Type B pancreatic cell (in vitro differentiated cells): Measurements from ENCODE around the gene KREMEN2. TPM values are rescaled to one million over a fixed set of nuclear protein-coding genes. Genes with fewer than 3 reads are reported as not detected.
A peak's percentile ranks its signal among the peaks of the same experiment; 100 is the strongest.
"Not testable (repeated sequence)": the region's sequence is repeated elsewhere in the genome, so short reads cannot be mapped to it uniquely, and the experiment has no call there.

Experiments used
- DNase-seq: peaks from one replicate; pipeline ENCODE4 v3.0.0; 2021; ENCODE audit warnings: mixed read lengths; ENCODE audit not compliant: unreplicated experiment; ENCODE audit errors: extremely low spot score
- H3K27ac Mint-ChIP-seq: 2 replicates; pipeline ENCODE4 v1.8.0; 2021; ENCODE audit warnings: mild to moderate bottlenecking, mixed read lengths
- H3K27me3 Mint-ChIP-seq: 2 replicates; pipeline ENCODE4 v1.8.0; 2021; ENCODE audit warnings: mixed read lengths
- H3K36me3 Mint-ChIP-seq: 2 replicates; pipeline ENCODE4 v1.8.0; 2021; ENCODE audit warnings: mixed read lengths
- H3K4me1 Mint-ChIP-seq: one replicate; pipeline ENCODE4 v1.8.0; 2021; ENCODE audit warnings: mixed read lengths; ENCODE audit not compliant: unreplicated experiment
- H3K4me3 Mint-ChIP-seq: 2 replicates; pipeline ENCODE4 v1.8.0; 2021; ENCODE audit warnings: mild to moderate bottlenecking, mixed read lengths
- H3K9me3 Mint-ChIP-seq: 2 replicates; pipeline ENCODE4 v1.8.0; 2021; ENCODE audit warnings: mixed read lengths
- total RNA-seq: library from RNA; stranded (reverse); gene quantifications from 2 replicates; pipeline ENCODE4 v1.2.1, GENCODE V29; 2021; ENCODE audit warnings: low replicate concordance
- TF ChIP-seq, protein P1 (sequence below): fragments of 200-600 bp; sonication (generic); conservative IDR thresholded peaks from 2 replicates; pipeline ENCODE4 v1.5.0; 2021; ENCODE audit warnings: antibody characterized with exemption, mild to moderate bottlenecking

KREMEN2 gene
- total RNA-seq, 1 donor from 2014 or later = 4.5 TPM

GRCh38 chr16:2936436-2937011, 27.6 kb upstream of the KREMEN2 start:
- Mint-ChIP-seq H3K9me3 (no peaks in the 10 kb centered on the region), H3K36me3 (peaks cover 4% of the 10 kb centered on the region), H3K4me1 (peaks cover 3% of the 10 kb centered on the region), H3K27me3 (no peaks in the 10 kb centered on the region), H3K4me3 (no peak overlapping the region), H3K27ac (no peak overlapping the region)
- DNase-seq = no peak
- TF ChIP-seq, protein P1, sequence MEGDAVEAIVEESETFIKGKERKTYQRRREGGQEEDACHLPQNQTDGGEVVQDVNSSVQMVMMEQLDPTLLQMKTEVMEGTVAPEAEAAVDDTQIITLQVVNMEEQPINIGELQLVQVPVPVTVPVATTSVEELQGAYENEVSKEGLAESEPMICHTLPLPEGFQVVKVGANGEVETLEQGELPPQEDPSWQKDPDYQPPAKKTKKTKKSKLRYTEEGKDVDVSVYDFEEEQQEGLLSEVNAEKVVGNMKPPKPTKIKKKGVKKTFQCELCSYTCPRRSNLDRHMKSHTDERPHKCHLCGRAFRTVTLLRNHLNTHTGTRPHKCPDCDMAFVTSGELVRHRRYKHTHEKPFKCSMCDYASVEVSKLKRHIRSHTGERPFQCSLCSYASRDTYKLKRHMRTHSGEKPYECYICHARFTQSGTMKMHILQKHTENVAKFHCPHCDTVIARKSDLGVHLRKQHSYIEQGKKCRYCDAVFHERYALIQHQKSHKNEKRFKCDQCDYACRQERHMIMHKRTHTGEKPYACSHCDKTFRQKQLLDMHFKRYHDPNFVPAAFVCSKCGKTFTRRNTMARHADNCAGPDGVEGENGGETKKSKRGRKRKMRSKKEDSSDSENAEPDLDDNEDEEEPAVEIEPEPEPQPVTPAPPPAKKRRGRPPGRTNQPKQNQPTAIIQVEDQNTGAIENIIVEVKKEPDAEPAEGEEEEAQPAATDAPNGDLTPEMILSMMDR = no peak

GRCh38 chr16:2937170-2937569, 26.9 kb upstream of the KREMEN2 start:
- no peak for DNase-seq
- H3K4me1 Mint-ChIP-seq = peaks cover 3% of the 10 kb centered on the region
- no peaks in the 10 kb centered on the region for H3K9me3 Mint-ChIP-seq
- peaks cover 4% of the 10 kb centered on the region for H3K36me3 Mint-ChIP-seq
- no peak overlapping the region for H3K27ac Mint-ChIP-seq
- H3K4me3 Mint-ChIP-seq = no peak overlapping the region
- TF ChIP-seq, protein P1 = no peak
- H3K27me3 Mint-ChIP-seq = no peaks in the 10 kb centered on the region

DNA sequence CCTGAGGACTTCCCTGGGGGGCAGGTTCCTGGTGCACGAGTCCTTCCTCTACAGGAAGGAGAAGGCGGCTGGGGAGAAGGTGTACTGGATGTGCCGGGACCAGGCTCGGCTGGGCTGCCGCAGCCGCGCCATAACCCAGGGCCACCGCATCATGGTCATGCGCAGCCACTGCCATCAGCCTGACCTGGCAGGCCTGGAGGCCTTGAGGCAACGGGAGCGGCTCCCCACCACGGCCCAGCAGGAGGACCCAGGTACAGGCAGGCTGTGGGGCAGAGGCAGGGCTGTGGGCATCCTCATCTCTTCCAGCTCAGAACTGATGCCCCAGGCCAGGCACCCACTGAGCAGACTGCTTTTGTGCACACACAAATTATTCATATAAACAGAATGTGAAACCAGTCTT, 25.9 kb upstream of the KREMEN2 start:
- no peaks in the 10 kb centered on the region for H3K27me3 Mint-ChIP-seq
- TF ChIP-seq, protein P1 = no peak
- H3K36me3 Mint-ChIP-seq = peaks cover 6% of the 10 kb centered on the region
- H3K27ac Mint-ChIP-seq = no peak overlapping the region
- DNase-seq = no peak
- H3K4me3 Mint-ChIP-seq = no peak overlapping the region
- peaks cover 3% of the 10 kb centered on the region for H3K4me1 Mint-ChIP-seq
- no peaks in the 10 kb centered on the region for H3K9me3 Mint-ChIP-seq

GRCh38 chr16:2939968-2940367, 24.1 kb upstream of the KREMEN2 start:
- H3K4me3 Mint-ChIP-seq = no peak overlapping the region
- H3K36me3 Mint-ChIP-seq = peaks cover 9% of the 10 kb centered on the region
- no peaks in the 10 kb centered on the region for H3K27me3 Mint-ChIP-seq
- H3K9me3 Mint-ChIP-seq = no peaks in the 10 kb centered on the region
- H3K4me1 Mint-ChIP-seq = peaks cover 3% of the 10 kb centered on the region
- peak overlapping the region; percentile 18 for H3K27ac Mint-ChIP-seq
- TF ChIP-seq, protein P1 = no peak
- DNase-seq = no peak

- peaks cover 14% of the 10 kb centered on the region for H3K36me3 Mint-ChIP-seq
- no peak for DNase-seq
- TF ChIP-seq, protein P1 = no peak
- peaks cover 3% of the 10 kb centered on the region for H3K4me1 Mint-ChIP-seq
- H3K27me3 Mint-ChIP-seq = no peaks in the 10 kb centered on the region
- H3K4me3 Mint-ChIP-seq = no peak overlapping the region
- no peaks in the 10 kb centered on the region for H3K9me3 Mint-ChIP-seq
- no peak overlapping the region for H3K27ac Mint-ChIP-seq
Measured at GRCh38 chr16:2942045-2942444, 22.0 kb upstream of the KREMEN2 start.

GRCh38 chr16:2943716-2944115, 20.4 kb upstream of the KREMEN2 start:
- H3K27me3 Mint-ChIP-seq, DNase-seq, H3K27ac Mint-ChIP-seq, H3K4me3 Mint-ChIP-seq, H3K9me3 Mint-ChIP-seq, H3K4me1 Mint-ChIP-seq: not testable (repeated sequence)
- peaks cover 16% of the 10 kb centered on the region for H3K36me3 Mint-ChIP-seq
